ENCODE measurements around the gene ITGBL1.

The ITGBL1 gene

DNA sequence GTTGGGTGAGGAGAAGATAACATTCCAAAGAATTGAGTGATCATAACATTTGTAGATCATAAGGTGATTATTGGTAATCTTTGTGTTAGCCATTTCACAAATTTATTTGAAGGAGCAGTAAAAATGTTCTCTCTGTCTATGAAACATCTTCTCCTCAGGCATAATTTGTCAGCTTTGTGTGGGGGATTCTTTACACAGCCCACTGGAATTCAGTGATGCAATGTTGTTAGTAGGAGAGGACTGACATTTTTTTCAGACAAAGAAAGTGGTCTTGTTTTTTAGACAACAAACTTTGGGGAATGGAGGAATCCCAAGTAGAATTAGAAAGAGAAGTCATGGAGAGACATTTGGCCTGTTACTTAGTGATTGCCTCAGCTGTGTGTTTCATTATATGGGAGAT lies 100.3 kb downstream of the ITGBL1 start:
- DNase-seq: no peak

DNA sequence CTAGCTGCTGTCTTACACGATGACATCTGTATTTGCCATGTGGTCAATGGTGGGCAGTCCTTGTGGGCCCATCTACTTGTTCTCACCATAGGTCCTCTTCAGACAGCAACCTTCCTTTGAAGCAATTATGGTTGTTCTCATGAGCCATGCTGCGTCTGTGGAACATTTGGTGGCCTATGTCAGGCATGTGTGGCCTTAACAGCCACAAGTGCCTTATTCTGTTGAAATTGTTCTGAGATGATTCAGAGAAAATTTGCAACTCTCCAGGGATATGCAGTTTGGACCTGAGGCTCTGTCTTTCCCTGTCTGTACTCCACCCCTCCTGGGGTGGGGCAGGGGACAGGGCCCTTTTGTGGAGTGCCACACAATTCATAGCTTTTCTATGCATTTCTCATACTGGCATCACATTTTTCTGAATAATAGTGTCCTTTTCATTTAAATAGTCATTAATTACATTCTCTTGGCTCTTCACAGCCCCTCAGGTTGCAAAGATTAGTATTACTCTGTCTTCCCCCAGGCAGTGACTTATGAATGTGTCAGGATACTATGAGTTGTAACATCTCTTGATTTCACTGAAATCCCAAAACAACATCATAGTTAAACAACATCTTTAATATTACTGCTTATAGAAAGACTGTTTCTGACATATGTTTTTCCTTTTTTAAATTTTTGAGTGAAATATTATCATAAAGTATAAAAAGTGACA lies 102.1 kb downstream of the ITGBL1 start:
- no peak for DNase-seq

- no peak for DNase-seq
These were observed 103.1 kb downstream of the ITGBL1 start for GRCh38 chr13:101555610-101556009.

GRCh38 chr13:101556676-101557123 lies 104.2 kb downstream of the ITGBL1 start:
- DNase-seq: no peak

GRCh38 chr13:101565317-101565716 lies 112.8 kb downstream of the ITGBL1 start:
- DNase-seq: no peak

DNA sequence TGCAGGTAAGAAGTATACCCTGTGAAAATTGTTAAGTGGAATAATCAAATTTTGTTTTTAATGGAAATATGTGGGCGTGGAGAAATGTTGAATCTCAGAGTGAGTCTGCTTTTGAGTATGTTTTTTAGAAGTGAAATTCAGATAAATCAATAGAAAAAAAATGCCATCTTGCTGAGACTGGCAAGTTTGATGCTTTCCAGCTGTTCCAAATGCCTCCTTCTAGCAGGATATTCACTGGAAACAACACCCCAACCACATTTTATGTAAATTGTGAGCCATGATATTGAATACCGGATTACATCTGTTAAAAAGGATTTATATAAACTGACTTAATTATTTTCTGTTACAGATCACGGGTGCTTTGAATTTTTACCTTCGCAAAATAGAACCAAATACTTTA lies 115.4 kb downstream of the ITGBL1 start:
- DNase-seq: no peak

DNA sequence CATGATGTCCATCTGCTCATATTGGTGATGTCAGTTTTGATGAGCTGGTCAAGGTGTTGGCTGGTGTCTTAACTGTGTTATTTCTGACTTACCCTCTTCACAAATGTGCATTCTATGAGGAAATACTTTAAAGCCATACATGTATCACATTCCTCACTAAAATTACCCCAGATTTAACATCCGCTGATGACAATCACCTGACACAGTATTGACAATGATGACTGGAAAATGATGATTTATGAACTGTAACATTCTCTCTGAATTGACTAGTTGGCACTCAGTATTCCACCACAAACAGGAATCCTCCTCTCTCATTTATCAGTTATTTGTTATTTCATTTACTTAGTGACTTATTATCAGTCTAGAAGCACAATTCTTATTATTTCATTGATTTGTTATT lies 117.3 kb downstream of the ITGBL1 start:
- DNase-seq: no peak

DNA sequence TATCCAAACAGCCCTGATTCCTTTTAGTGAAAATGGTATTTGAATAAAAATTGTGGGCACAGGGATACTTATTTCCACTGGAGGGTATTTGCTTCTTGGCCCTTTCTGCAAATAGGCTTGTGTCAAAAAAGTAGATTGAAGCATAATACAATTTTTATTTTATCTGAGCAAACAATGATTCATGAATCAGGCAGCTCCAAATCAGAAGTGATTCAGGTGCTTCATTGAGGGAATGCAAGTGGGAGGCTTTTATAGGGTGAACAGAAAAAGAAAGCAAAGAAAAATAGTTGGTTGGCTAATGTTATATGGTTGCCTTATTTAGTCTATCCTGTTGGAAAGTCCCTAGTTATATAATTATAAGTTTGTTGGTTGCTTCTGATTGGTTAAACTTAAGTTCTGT lies 117.9 kb downstream of the ITGBL1 start:
- no peak for DNase-seq

DNA sequence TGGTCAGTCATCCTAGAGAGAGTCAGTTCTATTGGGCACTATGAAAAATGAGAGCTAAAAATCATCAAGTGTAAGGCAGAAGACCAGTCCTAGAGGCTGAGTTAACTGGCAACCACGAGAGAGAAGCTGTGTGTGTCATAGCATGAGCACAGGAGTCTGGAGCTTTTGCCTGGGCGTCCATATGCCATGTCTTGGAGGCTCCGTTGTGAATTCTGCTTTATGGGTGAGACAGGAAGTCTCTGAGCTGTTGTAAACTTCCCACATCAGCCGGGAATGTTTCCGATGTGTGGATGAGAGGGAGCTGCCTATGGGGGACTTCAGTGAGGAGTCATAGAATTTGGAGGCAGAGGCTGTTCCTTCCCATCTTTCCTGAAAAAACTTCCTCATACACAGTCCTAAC lies 120.0 kb downstream of the ITGBL1 start:
- DNase-seq: no peak

DNA sequence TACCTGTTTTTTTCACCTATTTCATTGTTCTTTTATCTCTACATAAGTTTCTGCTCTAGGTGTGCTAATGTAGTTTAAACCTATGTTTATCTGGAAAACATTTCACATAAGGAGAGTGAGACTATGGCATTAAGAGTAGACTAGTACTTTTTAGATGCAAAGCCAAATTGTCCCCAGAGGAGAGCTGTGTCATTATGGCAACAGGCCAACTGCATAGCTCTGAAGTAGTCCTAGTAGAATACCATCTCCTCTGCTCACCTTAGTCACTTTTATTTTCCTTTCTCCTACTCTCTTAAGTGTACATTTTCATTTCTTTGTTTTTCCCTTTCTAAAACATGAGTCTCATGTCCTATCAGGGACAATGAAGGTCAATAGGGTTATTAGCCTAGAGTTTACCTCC lies 123.1 kb downstream of the ITGBL1 start:
- DNase-seq: no peak

DNA sequence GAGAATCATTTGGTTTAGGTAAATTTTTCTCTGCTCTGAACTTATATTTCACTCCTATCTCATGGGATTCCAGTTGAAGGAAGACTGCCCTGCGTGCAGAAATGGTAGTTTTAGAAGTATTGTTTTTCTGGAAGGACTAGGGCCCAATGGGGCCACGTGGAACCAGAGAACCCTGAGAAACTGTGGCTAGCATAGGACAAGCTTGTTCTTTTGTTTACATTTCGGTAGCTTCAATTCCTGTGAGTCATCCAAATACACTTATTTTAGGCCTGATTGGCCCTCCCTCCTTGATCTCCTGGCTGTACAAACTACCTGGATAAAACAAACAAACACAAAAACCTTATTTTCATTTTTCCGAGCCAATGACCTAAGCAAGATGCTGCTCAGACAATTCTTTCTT lies 124.0 kb downstream of the ITGBL1 start:
- no peak for DNase-seq

DNA sequence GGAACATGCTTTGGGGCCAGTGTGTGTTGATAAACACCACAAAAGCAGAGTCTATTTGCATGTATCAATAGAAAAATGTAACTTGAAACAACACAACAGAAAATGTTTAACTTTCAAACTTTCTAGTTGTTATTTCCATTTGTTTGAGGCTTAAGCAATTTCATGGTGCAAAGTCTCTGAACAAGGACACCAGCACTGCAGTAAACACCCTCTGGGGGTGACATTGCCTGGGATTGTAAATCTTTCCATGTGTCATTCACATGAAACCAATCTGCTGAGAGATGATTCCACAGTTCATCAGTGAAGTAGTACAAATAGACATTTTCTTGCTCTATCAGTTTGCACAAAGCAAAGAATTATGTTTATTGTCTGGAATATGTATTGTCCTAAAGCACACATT lies 124.5 kb downstream of the ITGBL1 start:
- no peak for DNase-seq

DNA sequence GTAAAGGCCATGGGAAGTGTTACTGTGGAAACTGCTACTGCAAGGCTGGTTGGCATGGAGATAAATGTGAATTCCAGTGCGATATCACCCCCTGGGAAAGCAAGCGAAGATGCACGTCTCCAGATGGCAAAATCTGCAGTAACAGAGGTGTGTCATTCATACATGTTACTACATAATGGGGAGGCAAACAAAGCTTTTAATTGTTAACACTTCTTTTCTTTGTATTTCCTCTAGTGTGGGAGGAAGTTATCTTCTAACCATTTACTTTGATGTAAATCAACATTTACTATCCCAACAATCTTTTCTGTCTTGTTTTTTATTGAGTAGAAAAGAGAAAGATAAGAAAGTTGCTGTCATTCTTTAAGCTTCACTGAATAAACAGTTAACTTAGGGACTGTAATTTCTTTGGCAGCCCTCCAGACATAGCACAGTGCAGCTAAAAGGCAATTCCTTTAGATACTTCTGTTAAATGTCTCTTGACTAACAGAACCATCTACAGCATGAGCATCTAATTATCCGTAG lies 126.9 kb downstream of the ITGBL1 start:
- peak in 12 of 56 donors; percentile 1 to 31 (median 4) for DNase-seq

GRCh38 chr13:101584331-101584730 lies 131.9 kb downstream of the ITGBL1 start:
- DNase-seq: no peak

GRCh38 chr13:101590479-101590878 lies 138.0 kb downstream of the ITGBL1 start:
- DNase-seq: no peak

DNA sequence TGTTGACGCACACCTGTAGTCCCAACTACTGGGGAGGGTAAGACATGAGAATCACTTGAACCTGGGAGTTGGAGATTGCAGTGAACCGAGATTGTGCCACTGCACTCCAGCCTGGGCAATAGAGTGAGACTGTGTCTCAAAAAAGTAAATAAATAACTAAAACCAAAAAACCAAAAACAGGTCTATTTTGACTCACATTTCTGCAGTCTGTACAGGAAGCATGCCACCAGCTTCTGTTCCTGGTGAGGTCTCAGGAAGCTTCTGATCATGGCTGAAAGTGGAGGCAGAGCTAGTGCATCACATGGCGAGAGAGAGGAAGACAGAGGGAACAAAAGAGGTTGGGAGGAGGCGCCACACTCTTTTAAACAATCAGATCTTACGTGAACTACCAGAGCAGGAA lies 142.5 kb downstream of the ITGBL1 start:
- DNase-seq: no peak

- no peak for DNase-seq
These were observed 144.3 kb downstream of the ITGBL1 start for GRCh38 chr13:101596803-101597202.

DNA sequence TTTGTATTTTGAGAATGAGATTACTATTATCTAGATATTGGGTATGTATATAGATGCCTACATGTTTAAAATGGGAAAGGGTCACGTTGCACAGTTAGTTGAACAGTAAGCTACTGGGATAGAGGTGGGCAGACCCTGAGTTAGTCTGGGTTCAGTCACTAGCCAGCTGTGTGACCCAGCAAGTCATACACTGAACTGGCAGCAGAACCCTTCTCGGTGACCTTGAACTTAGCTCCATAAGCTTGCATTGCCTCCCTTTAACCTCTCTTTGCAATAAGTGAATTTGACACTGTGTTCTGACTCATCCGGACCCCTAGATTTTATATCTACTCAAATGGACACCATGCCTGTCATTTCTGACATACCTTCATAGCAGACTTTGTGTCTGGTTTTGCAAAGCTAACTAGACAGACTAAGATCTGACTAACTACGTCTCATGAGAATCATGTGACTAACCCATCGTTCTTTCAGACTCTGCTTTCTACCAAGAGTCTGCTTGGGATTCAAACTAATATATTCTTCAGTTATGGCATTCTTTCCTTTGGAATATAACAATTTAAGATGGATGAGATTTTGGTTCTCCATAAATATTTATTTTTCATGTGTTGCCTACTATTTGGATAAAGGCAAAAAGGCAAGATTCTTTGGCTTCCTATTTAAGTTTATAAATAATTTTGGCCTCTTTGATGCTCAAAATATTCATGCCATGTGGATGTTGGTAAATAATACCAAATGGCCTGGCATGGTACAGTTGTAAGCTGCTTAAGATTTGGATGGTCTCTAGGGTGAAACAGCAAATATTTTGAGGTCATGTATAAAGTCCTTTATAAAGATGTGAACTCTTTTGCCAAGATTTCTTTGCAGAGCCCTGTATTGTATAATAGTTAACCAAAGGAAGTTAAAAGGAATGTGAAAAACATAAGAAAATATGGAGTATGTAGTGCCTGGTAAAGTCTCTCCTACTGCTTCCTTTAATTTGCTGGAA lies 159.3 kb downstream of the ITGBL1 start:
- DNase-seq: no peak

DNA sequence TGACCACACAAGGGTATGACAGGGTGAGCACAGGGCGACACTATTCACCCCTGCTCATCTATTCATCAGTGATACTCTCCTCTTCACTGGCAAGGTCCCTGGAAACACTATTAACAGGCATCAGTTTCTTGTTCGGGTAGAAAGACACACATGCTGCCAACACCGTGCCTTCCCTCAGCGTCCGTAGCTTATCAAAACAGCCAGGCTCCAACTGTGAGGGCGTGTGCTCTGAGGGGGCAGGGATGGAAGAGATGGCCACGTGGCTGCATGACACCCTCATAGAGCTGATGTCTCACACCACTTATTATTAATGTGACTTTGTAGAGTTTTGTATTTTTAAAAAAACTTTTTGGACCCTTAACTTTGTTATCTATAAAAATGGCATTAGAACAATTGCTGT lies 160.3 kb downstream of the ITGBL1 start:
- no peak for DNase-seq

DNA sequence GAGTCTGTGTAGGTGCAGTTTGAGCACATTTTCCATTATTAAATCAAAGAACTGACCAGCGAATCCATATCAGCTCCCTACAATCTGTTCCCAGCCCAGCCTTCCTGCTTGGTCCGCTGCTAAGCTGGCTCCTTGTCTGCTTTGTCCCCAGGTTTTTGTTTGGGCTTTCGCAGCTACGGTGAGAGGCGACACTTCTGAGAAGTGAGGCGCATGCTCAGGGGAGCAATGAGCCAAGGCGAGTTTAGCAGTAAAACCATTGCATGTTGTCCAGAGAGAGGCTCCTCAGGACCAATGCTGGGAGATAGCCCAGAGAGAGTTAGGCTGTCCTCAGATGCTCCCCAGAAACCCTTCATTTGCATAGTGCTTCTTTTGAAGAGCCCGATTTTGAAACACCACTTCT lies 162.0 kb downstream of the ITGBL1 start:
- DNase-seq: no peak

DNA sequence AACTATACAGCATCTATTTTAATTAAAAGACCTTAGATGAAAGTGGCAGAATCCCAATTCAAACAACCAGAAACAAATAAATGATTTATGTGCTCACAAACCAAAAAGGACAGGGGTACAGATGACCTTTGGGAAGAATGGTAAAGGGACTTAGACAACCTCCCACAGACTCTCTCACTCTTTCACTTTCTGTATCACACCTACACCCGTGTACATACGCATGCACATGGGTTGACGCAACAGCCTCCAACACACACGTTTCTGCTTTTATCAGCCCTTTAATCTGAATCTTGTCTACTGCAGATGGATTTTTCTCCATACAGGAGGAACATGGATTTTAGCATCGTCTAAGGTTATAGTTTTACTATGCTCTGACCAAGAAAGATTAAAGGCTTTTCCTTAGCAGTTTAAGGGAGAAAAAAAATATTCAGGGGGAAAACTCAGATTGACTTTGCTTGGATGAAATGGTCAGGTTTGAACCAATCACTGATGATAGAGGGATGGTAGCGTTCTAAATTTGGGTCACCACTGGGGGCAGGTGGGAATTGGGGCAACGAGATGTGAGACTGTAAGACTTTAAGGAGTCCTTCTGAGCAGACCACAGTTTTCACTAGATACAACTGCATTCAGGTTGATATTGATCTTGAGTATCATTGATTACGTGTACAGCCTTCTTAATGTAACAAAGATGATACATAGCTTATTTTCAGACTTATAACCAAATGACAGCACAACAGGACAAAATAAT lies 166.1 kb downstream of the ITGBL1 start:
- no peak for DNase-seq

- no peak for DNase-seq
These were observed 168.6 kb downstream of the ITGBL1 start for GRCh38 chr13:101621099-101621498.

Data from nucleus accumbens (tissue), 56 donors.